Ishikawa (cell line): ENCODE measurements around the gene TEAD4.

Experiments used
- CEBPB ChIP-seq: IDR thresholded peaks from 2 replicates; pipeline ENCODE4 v1.6.1; 2012
- CREB1 ChIP-seq: IDR thresholded peaks from 2 replicates; pipeline ENCODE4 v1.6.1; 2012; ENCODE audit warnings: low read depth
- EGR1 ChIP-seq: IDR thresholded peaks from 2 replicates; pipeline ENCODE4 v1.6.1; 2012
- EP300 ChIP-seq: IDR thresholded peaks from 2 replicates; pipeline ENCODE4 v1.6.1; 2012; ENCODE audit warnings: borderline replicate concordance
- NFIC ChIP-seq: IDR thresholded peaks from 2 replicates; pipeline ENCODE4 v1.6.1; 2012
- RAD21 ChIP-seq: IDR thresholded peaks from 2 replicates; pipeline ENCODE4 v1.6.1; 2012; ENCODE audit warnings: low read depth
- TAF1 ChIP-seq: IDR thresholded peaks from 2 replicates; pipeline ENCODE4 v1.6.1; 2012; ENCODE audit warnings: low read depth, mild to moderate bottlenecking
- TCF12 ChIP-seq: IDR thresholded peaks from 2 replicates; pipeline ENCODE4 v1.6.1; 2012; ENCODE audit warnings: low read depth
- YY1 ChIP-seq: IDR thresholded peaks from 2 replicates; pipeline ENCODE4 v1.6.1; 2012; ENCODE audit warnings: low read depth
- ZBTB7A ChIP-seq: IDR thresholded peaks from 2 replicates; pipeline ENCODE4 v1.6.1; 2012; ENCODE audit warnings: low read depth
- TF ChIP-seq, protein P1 (sequence below): IDR thresholded peaks from 2 replicates; pipeline ENCODE4 v1.6.1; 2012
- TF ChIP-seq, protein P2 (sequence below): IDR thresholded peaks from 2 replicates; pipeline ENCODE4 v1.6.1; 2012; ENCODE audit warnings: low read depth, mild to moderate bottlenecking
- TF ChIP-seq, protein P3 (sequence below): IDR thresholded peaks from 2 replicates; pipeline ENCODE4 v1.6.1; 2012

GRCh38 chr12:2959505-2960389 lies 550 bp downstream of the TEAD4 start:
- peak; percentile 12 for TF ChIP-seq TAF1
- TF ChIP-seq CEBPB, result no peak
- no peak for TF ChIP-seq RAD21
- TF ChIP-seq TCF12, result 0 out of 2 replicates have a peak, but pooled peaks have one; percentile 22
- TF ChIP-seq, protein P1, sequence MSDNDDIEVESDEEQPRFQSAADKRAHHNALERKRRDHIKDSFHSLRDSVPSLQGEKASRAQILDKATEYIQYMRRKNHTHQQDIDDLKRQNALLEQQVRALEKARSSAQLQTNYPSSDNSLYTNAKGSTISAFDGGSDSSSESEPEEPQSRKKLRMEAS, result peak; percentile 99
- no peak for TF ChIP-seq YY1
- TF ChIP-seq EP300, result peak; percentile 16
- TF ChIP-seq, protein P2, sequence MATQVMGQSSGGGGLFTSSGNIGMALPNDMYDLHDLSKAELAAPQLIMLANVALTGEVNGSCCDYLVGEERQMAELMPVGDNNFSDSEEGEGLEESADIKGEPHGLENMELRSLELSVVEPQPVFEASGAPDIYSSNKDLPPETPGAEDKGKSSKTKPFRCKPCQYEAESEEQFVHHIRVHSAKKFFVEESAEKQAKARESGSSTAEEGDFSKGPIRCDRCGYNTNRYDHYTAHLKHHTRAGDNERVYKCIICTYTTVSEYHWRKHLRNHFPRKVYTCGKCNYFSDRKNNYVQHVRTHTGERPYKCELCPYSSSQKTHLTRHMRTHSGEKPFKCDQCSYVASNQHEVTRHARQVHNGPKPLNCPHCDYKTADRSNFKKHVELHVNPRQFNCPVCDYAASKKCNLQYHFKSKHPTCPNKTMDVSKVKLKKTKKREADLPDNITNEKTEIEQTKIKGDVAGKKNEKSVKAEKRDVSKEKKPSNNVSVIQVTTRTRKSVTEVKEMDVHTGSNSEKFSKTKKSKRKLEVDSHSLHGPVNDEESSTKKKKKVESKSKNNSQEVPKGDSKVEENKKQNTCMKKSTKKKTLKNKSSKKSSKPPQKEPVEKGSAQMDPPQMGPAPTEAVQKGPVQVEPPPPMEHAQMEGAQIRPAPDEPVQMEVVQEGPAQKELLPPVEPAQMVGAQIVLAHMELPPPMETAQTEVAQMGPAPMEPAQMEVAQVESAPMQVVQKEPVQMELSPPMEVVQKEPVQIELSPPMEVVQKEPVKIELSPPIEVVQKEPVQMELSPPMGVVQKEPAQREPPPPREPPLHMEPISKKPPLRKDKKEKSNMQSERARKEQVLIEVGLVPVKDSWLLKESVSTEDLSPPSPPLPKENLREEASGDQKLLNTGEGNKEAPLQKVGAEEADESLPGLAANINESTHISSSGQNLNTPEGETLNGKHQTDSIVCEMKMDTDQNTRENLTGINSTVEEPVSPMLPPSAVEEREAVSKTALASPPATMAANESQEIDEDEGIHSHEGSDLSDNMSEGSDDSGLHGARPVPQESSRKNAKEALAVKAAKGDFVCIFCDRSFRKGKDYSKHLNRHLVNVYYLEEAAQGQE, result no peak
- TF ChIP-seq ZBTB7A, result peak; percentile 85
- TF ChIP-seq NFIC, result no peak
- TF ChIP-seq CREB1, result no peak
- TF ChIP-seq EGR1, result no peak
- TF ChIP-seq, protein P3, sequence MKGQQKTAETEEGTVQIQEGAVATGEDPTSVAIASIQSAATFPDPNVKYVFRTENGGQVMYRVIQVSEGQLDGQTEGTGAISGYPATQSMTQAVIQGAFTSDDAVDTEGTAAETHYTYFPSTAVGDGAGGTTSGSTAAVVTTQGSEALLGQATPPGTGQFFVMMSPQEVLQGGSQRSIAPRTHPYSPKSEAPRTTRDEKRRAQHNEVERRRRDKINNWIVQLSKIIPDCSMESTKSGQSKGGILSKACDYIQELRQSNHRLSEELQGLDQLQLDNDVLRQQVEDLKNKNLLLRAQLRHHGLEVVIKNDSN, result peak; percentile 62
